PC-3 (cell line): ENCODE results near the gene ZNF638. TPM values are rescaled to one million over a fixed set of nuclear protein-coding genes. Genes with fewer than 3 reads are reported as not detected.

Experiments used
- ATAC-seq: fragments of 200-7000 bp; cut with Tn5 transposase; 2 replicates; pipeline ENCODE4 v1.9.1; 2020; ENCODE audit warnings: mild to moderate bottlenecking, moderate library complexity
- BruUV-seq: library from RNA; stranded (reverse); fragments of 400-500 nt; replicated peaks from 2 replicates; lab custom pipeline; 2021; lab: Mats Ljungman, UMichigan
- CTCF ChIA-PET: fragments of 300-600 bp; sonication (Branson Sonifier 250); formaldehyde crosslinking; loops from one replicate; lab custom pipeline; 2022; ENCODE audit warnings: antibody characterized with exemption; lab: Charles Lee
- POLR2A ChIA-PET: fragments of 300-600 bp; sonication (Branson Sonifier 250); formaldehyde crosslinking; loops from one replicate; lab custom pipeline; 2022; ENCODE audit warnings: antibody characterized with exemption; ENCODE audit not compliant: unreplicated experiment; lab: Charles Lee
- DNase-seq: peaks from one replicate; pipeline ENCODE4 v3.0.0-alpha.2; 2015
- H2AFZ ChIP-seq: fragments of 300-600 bp; sonication (generic); 2 replicates; pipeline ENCODE4 v1.6.0; 2016; ENCODE audit warnings: antibody characterized with exemption, low read length
- H3F3A ChIP-seq: fragments of 300-600 bp; sonication (generic); one replicate; pipeline ENCODE4 v1.6.0; 2017; ENCODE audit warnings: antibody characterized with exemption, low read length, control low read depth, mild to moderate bottlenecking; ENCODE audit not compliant: unreplicated experiment
- H3K27ac ChIP-seq: fragments of 300-600 bp; sonication (generic); 2 replicates; pipeline ENCODE4 v1.5.1; 2016; ENCODE audit warnings: mild to moderate bottlenecking, low read length
- H3K27me3 ChIP-seq: fragments of 300-600 bp; sonication (generic); 2 replicates; pipeline ENCODE4 v1.6.1; 2016; ENCODE audit warnings: low read length, mixed read lengths
- H3K36me3 ChIP-seq: fragments of 300-600 bp; sonication (generic); 2 replicates; pipeline ENCODE4 v1.6.1; 2016; ENCODE audit warnings: low read depth, mixed run types, low read length, mixed read lengths
- H3K4me1 ChIP-seq: fragments of 300-600 bp; sonication (generic); 2 replicates; pipeline ENCODE4 v1.5.1; 2016; ENCODE audit warnings: low read length; ENCODE audit not compliant: insufficient read depth
- H3K4me2 ChIP-seq: fragments of 300-600 bp; sonication (generic); 2 replicates; pipeline ENCODE4 v1.6.0; 2016; ENCODE audit warnings: low read length
- H3K4me3 ChIP-seq: fragments of 300-600 bp; sonication (generic); 2 replicates; pipeline ENCODE4 v1.5.1; 2016; ENCODE audit warnings: mild to moderate bottlenecking, low read length, mixed read lengths
- H3K79me2 ChIP-seq: fragments of 300-600 bp; sonication (generic); 2 replicates; pipeline ENCODE4 v1.6.1; 2017; ENCODE audit warnings: low read length, mixed read lengths
- H3K9ac ChIP-seq: fragments of 300-600 bp; sonication (generic); 2 replicates; pipeline ENCODE4 v1.6.0; 2016; ENCODE audit warnings: mild to moderate bottlenecking, low read length
- H3K9me2 ChIP-seq: fragments of 300-600 bp; sonication (generic); replicated peaks from 2 replicates; pipeline ENCODE4 v1.6.1; 2016; ENCODE audit warnings: mixed run types, low read length, mixed read lengths
- H3K9me3 ChIP-seq: fragments of 300-600 bp; sonication (generic); 2 replicates; pipeline ENCODE4 v1.6.1; 2016; ENCODE audit warnings: low read length, mixed read lengths
- H4K20me1 ChIP-seq: fragments of 300-600 bp; sonication (generic); 2 replicates; pipeline ENCODE4 v1.6.1; 2016; ENCODE audit warnings: low read length, mixed read lengths
- CTCF ChIP-seq: fragments of 300-600 bp; sonication (generic); conservative IDR thresholded peaks from 2 replicates; pipeline ENCODE4 v1.5.1; 2017; ENCODE audit warnings: antibody characterized with exemption, low read depth, mild to moderate bottlenecking, low read length
- EZH2 ChIP-seq: fragments of 300-600 bp; sonication (generic); IDR thresholded peaks from one replicate; pipeline ENCODE4 v1.6.1; 2017; ENCODE audit warnings: antibody characterized with exemption, mild to moderate bottlenecking, low read length; ENCODE audit not compliant: unreplicated experiment
- EZH2phosphoT487 ChIP-seq: fragments of 300-600 bp; sonication (generic); IDR thresholded peaks from 2 replicates; pipeline ENCODE4 v1.6.1; 2018; ENCODE audit warnings: mild to moderate bottlenecking, antibody characterized with exemption, low read length, borderline replicate concordance
- intact Hi-C: fragments of 100-400 bp; cut with micrococcal nuclease; formaldehyde crosslinking; loops from 2 replicates; pipeline ENCODE4 v1.9.0; 2023
- total RNA-seq: library from RNA; depleted of rRNA; stranded (reverse); fragments of >200 nt; gene quantifications from 2 replicates; pipeline ENCODE4 v1.2.3, GENCODE V29; 2014

ZNF638 gene
- total RNA-seq, 1 experiment from 2014 or later: 93.2 TPM

GRCh38 chr2:71332435-71332796 is 834 bp downstream of the ZNF638 start:
- BruUV-seq: TSS peak; percentile 49
- no peaks in the 10 kb centered on the region for H3K27me3 ChIP-seq
- H3K9ac ChIP-seq: peak overlapping the region; percentile 94
- no peaks in the 10 kb centered on the region for H3F3A ChIP-seq
- H2AFZ ChIP-seq: peak overlapping the region; percentile 86
- ATAC-seq (no peak), DNase-seq (no peak)
- no peaks in the 10 kb centered on the region for H3K9me3 ChIP-seq
- CTCF ChIA-PET: interaction anchor here (0.5 to 2.8 kb wide), 3 partner anchors 33 to 142 kb away, joined by 3 to 29 read pairs (median 10); no protein-coding TSS in a partner anchor
- H3K4me2 ChIP-seq: peak overlapping the region; percentile 96
- H3K9me2 ChIP-seq: no peaks in the 10 kb centered on the region
- H4K20me1 ChIP-seq: peaks cover 32% of the 10 kb centered on the region
- POLR2A ChIA-PET: interaction anchor here (0.5 kb wide), 1 partner anchor 106 kb away, joined by 3 read pairs; the partner anchor contains the start of gene PAIP2B
- H3K79me2 ChIP-seq: peaks cover 59% of the 10 kb centered on the region
- no peak overlapping the region for H3K27ac ChIP-seq
- no peak for TF ChIP-seq EZH2phosphoT487
- TF ChIP-seq CTCF: no peak
- no peak for TF ChIP-seq EZH2
- peak overlapping the region; percentile 88 for H3K4me3 ChIP-seq
- H3K4me1 ChIP-seq: peaks cover 29% of the 10 kb centered on the region
- H3K36me3 ChIP-seq: peaks cover 3% of the 10 kb centered on the region; the same call in 1 of the 2 replicates
- intact Hi-C loops: no loop called here

- ATAC-seq: no peak
- Histone ChIP-seq H3K9me3 (no peaks in the 10 kb centered on the region), H3K9ac (peak overlapping the region; percentile 94; the same call in 1 of the 2 replicates), H3K4me2 (peak overlapping the region; percentile 96), H2AFZ (no peak overlapping the region), H3K4me3 (peak overlapping the region; percentile 88), H3K4me1 (peaks cover 17% of the 10 kb centered on the region), H3F3A (no peaks in the 10 kb centered on the region), H3K27ac (no peak overlapping the region), H3K36me3 (peaks cover 3% of the 10 kb centered on the region; the same call in 1 of the 2 replicates), H3K79me2 (peaks cover 71% of the 10 kb centered on the region), H4K20me1 (peaks cover 40% of the 10 kb centered on the region), H3K9me2 (no peaks in the 10 kb centered on the region), H3K27me3 (no peaks in the 10 kb centered on the region)
- BruUV-seq: no TSS peak
- POLR2A ChIA-PET: interaction anchor here (0.7 kb wide), 1 partner anchor 154 kb away, joined by 3 read pairs; no protein-coding TSS in a partner anchor
- DNase-seq: no peak
- intact Hi-C loops: no loop called here
- CTCF ChIA-PET: interaction anchor here (2.8 kb wide), 1 partner anchor 34 kb away, joined by 29 read pairs; no protein-coding TSS in a partner anchor
- TF ChIP-seq EZH2 (no peak), EZH2phosphoT487 (no peak), CTCF (no peak)
These were observed 2.0 kb downstream of the ZNF638 start for GRCh38 chr2:71333619-71334018.

DNA sequence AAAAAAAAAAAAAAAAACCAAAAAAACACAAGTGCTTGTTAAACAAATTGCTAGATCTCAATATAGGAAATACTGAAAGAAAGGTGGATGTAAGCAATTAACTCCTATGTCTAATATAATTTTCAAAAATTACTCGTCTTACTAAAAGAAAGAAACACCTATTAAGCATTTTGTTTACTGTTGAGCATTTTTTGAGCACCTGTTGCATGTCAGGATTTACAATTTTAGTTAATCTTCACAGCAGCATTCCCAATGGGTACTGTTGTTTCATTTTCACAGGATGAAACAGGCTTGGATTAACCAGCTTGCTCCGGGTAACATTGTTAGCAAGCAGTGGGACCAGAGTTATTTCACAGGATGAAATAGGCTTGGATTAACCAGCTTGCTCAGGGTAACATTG is 4.8 kb downstream of the ZNF638 start:
- Histone ChIP-seq H3K9me3 (no peaks in the 10 kb centered on the region), H3F3A (no peaks in the 10 kb centered on the region), H3K27ac (no peak overlapping the region), H3K36me3 (peaks cover 7% of the 10 kb centered on the region), H3K4me2 (no peak overlapping the region), H3K79me2 (peaks cover 98% of the 10 kb centered on the region), H3K27me3 (no peaks in the 10 kb centered on the region), H3K9me2 (no peaks in the 10 kb centered on the region), H3K4me3 (no peak overlapping the region), H4K20me1 (peaks cover 63% of the 10 kb centered on the region), H2AFZ (no peak overlapping the region), H3K4me1 (peaks cover 15% of the 10 kb centered on the region), H3K9ac (no peak overlapping the region)
- ATAC-seq (no peak), DNase-seq (no peak)
- BruUV-seq: no TSS peak
- CTCF ChIA-PET: no interaction called here
- TF ChIP-seq EZH2 (no peak), CTCF (no peak), EZH2phosphoT487 (no peak)
- POLR2A ChIA-PET: interaction anchor here (0.6 kb wide), 1 partner anchor 43 kb away, joined by 4 read pairs; no protein-coding TSS in a partner anchor
- intact Hi-C loops: no loop called here
